ENCODE measurements around the gene ATG5.

- TF ChIP-seq ZNF565 (CRISPR knock-in tag; conservative IDR thresholded peaks at IDR 0.05; ENCODE audit: low read depth) (no peak), ARNTL (CRISPR knock-in tag; IDR thresholded peaks at IDR 0.05; ENCODE audit: borderline replicate concordance, low read depth) (no peak), TOX (CRISPR knock-in tag; IDR thresholded peaks at IDR 0.05; ENCODE audit: borderline replicate concordance) (no peak), CSRNP3 (CRISPR knock-in tag; IDR thresholded peaks at IDR 0.05) (no peak), ZFP30 (CRISPR knock-in tag; IDR thresholded peaks at IDR 0.05) (no peak), ZFP3 (CRISPR knock-in tag; IDR thresholded peaks at IDR 0.05) (no peak)
Observed at GRCh38 chr6:106206905-106207304, 118.7 kb downstream of the ATG5 start.

All from SK-N-SH treated with all-trans-retinoic acid at 6 μM for 48 hours (cell line).